AG10803 (cell line): ENCODE data around the gene DLGAP1.

Experiments used
- DNase-seq: peaks from one replicate; pipeline ENCODE4 v3.0.0; 2010; ENCODE audit warnings: low read depth
- H3K4me3 ChIP-seq: 2 replicates; pipeline ENCODE4 v1.5.1; 2011; ENCODE audit warnings: mild to moderate bottlenecking, low read length, control low read depth
- TF ChIP-seq, protein P1 (sequence below): conservative IDR thresholded peaks from 2 replicates; pipeline ENCODE4 v1.5.1; 2011; ENCODE audit warnings: mild to moderate bottlenecking, low read length, control low read depth, inconsistent platforms

Gene DLGAP1

GRCh38 chr18:3874125-3874524, 581.0 kb downstream of the DLGAP1 start:
- no peak overlapping the region for H3K4me3 ChIP-seq
- DNase-seq: no peak
- TF ChIP-seq, protein P1, sequence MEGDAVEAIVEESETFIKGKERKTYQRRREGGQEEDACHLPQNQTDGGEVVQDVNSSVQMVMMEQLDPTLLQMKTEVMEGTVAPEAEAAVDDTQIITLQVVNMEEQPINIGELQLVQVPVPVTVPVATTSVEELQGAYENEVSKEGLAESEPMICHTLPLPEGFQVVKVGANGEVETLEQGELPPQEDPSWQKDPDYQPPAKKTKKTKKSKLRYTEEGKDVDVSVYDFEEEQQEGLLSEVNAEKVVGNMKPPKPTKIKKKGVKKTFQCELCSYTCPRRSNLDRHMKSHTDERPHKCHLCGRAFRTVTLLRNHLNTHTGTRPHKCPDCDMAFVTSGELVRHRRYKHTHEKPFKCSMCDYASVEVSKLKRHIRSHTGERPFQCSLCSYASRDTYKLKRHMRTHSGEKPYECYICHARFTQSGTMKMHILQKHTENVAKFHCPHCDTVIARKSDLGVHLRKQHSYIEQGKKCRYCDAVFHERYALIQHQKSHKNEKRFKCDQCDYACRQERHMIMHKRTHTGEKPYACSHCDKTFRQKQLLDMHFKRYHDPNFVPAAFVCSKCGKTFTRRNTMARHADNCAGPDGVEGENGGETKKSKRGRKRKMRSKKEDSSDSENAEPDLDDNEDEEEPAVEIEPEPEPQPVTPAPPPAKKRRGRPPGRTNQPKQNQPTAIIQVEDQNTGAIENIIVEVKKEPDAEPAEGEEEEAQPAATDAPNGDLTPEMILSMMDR: no peak

DNA sequence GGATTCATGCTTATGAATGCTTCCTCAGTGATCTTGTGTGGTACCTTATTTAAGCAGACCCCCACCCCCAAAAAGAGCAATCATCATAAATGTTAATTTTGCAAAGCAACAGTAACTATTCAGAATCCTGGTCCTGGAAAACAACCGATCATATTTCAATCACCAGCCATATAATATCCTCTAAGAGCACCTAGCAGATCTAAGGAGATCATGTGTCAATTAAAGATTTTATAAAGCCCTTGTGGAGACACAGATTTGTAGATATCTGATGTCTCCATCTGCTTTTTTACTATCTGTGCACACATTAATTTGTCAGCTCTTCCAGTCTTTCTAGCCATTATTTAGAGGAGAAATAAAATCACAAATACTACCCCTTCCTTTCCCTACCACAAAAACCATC, 581.4 kb downstream of the DLGAP1 start:
- H3K4me3 ChIP-seq: no peak overlapping the region
- DNase-seq: no peak
- TF ChIP-seq, protein P1: no peak

DNA sequence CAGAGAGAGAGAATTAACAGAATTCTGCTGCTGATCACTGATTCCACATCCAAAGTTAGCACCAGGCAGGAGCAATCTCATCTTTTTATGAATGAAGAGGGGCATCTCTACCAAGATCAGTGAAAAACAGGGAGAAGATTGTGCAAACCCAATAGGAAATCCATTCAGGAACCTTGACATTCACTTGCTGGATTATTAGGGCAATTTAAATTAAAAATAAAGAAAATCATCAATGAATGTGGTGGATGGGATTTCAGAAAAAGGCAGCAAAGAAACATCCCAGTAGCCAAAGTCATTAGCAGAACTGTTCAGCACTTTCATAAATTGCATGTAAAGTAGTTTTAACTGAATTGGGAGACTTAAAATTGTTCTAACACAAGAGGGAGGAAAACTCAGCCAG, 581.9 kb downstream of the DLGAP1 start:
- DNase-seq: no peak
- TF ChIP-seq, protein P1: no peak
- no peak overlapping the region for H3K4me3 ChIP-seq

DNA sequence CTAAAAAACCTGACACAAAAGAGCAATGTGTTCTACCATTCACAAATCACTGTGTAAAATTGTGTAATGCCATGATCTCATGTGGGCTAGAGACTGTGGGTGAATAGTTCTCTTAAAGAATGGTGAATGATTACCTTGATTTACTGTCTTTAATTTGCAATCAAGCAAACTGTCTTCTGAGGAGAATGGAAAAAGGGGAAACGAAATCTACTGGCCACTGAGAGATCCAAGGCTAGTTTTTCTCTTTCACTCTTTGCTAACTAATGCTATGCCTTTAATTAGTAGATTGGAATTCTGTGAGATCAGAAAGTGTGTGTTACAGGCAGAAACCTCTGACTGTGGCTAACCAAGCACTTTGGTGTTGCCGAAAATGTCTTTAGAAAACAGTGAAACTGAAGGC, 582.5 kb downstream of the DLGAP1 start:
- H3K4me3 ChIP-seq: no peak overlapping the region
- TF ChIP-seq, protein P1: no peak
- no peak for DNase-seq

DNA sequence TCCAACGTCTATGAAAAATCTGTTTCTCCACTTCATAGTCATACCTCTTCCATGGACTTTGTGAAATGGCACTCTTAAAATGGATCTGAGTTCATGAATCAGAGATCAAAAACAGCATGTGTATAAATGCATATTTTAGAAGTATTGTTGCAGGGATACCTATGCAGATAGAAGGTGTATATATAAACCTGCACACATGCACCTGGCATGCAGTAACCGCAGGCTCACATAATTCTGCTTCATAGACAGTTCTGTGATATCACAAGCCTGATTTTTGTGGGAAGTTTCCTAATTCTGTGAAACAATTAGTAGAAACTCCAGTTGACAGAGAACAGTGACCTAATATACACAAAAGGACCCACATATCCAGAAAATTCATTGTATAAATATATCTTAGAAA, 583.4 kb downstream of the DLGAP1 start:
- no peak for DNase-seq
- H3K4me3 ChIP-seq: no peak overlapping the region

GRCh38 chr18:3870914-3871313, 584.2 kb downstream of the DLGAP1 start:
- TF ChIP-seq, protein P1: no peak
- DNase-seq: no peak
- no peak overlapping the region for H3K4me3 ChIP-seq

More for the DNA sequence above, 583.4 kb downstream of the DLGAP1 start:
- TF ChIP-seq, protein P1: no peak

DNA sequence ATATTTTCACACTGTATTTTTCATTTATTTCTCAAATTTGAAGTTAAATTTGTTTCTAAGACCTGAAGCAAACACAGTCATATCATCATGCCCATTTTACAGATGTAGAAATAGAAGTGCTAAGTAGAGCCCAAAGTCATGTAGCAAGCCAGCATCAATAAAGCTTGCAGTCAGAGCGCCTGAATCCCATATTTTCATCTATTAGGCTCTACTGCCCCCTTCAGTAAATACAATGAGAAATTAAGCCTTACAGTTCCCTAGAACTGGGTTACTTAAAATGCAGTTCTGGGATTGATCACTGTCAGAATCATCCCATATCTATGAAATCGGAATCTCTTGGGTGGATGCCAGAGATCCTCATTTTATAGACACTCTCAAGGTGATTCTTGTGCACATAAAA, 585.3 kb downstream of the DLGAP1 start:
- TF ChIP-seq, protein P1: peak; percentile 63
- peak; percentile 63 for DNase-seq
- H3K4me3 ChIP-seq: no peak overlapping the region
